HUES64 (cell line): Measurements from ENCODE around the gene KIAA1671.

Experiments
- H3K27ac ChIP-seq: 2 replicates; pipeline ENCODE4 v1.7.0; 2013; ENCODE audit warnings: low read depth, low read length, inconsistent platforms
- H3K27me3 ChIP-seq: 2 replicates; pipeline ENCODE4 v1.6.1; 2013; ENCODE audit warnings: mild to moderate bottlenecking, low read length; ENCODE audit not compliant: insufficient read depth
- H3K36me3 ChIP-seq: 2 replicates; pipeline ENCODE4 v1.6.1; 2013; ENCODE audit warnings: mild to moderate bottlenecking, low read length; ENCODE audit not compliant: insufficient read depth
- H3K4me1 ChIP-seq: 2 replicates; pipeline ENCODE4 v1.6.1; 2013; ENCODE audit warnings: mild to moderate bottlenecking, low read length, moderate library complexity; ENCODE audit not compliant: insufficient read depth
- H3K4me3 ChIP-seq: 2 replicates; pipeline ENCODE4 v1.5.1; 2013; ENCODE audit warnings: mild to moderate bottlenecking, low read length, moderate library complexity
- H3K9ac ChIP-seq: 2 replicates; pipeline ENCODE4 v1.6.1; 2013; ENCODE audit warnings: mild to moderate bottlenecking, low read depth, low read length
- H3K9me3 ChIP-seq: 2 replicates; pipeline ENCODE4 v1.6.1; 2013; ENCODE audit warnings: low read depth, low read length; ENCODE audit not compliant: insufficient read depth
- WGBS: fragments of 150-250, 120-280 bp; methylation state at CpG from one replicate; pipeline ENCODE4 v1.1.7; 2013; ENCODE audit warnings: missing lambda C conversion rate; 5-methylcytosine and 5-hydroxymethylcytosine counted together

The KIAA1671 gene

DNA sequence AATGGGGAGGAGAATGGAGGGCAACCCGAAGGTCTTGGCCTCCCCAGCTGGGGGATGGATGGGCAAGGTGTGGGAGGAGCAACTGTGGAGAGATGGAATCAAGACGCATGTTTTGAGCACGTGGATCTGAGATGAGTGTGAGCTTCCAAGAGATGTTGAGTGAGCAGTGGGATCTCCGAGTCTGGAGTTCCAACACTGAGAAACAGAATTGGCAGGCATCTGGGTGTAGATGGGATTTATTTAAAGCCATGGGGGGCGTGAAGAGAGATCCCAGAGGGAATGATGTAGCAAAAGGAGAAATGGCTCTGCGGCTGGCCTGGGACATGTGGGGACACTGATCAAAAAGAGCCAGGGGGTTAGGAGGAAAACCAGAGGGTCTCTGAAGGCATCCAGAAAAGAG lies 95.6 kb downstream of the KIAA1671 start:
- no peak overlapping the region for H3K4me3 ChIP-seq
- H3K9ac ChIP-seq: no peak overlapping the region
- H3K27me3 ChIP-seq: no peaks in the 10 kb centered on the region
- 85% methylated on average over 6 of the region's 6 CpGs for WGBS
- no peak overlapping the region for H3K27ac ChIP-seq
- H3K9me3 ChIP-seq: peaks cover 11% of the 10 kb centered on the region
- peaks cover 23% of the 10 kb centered on the region for H3K36me3 ChIP-seq
- H3K4me1 ChIP-seq: no peaks in the 10 kb centered on the region

DNA sequence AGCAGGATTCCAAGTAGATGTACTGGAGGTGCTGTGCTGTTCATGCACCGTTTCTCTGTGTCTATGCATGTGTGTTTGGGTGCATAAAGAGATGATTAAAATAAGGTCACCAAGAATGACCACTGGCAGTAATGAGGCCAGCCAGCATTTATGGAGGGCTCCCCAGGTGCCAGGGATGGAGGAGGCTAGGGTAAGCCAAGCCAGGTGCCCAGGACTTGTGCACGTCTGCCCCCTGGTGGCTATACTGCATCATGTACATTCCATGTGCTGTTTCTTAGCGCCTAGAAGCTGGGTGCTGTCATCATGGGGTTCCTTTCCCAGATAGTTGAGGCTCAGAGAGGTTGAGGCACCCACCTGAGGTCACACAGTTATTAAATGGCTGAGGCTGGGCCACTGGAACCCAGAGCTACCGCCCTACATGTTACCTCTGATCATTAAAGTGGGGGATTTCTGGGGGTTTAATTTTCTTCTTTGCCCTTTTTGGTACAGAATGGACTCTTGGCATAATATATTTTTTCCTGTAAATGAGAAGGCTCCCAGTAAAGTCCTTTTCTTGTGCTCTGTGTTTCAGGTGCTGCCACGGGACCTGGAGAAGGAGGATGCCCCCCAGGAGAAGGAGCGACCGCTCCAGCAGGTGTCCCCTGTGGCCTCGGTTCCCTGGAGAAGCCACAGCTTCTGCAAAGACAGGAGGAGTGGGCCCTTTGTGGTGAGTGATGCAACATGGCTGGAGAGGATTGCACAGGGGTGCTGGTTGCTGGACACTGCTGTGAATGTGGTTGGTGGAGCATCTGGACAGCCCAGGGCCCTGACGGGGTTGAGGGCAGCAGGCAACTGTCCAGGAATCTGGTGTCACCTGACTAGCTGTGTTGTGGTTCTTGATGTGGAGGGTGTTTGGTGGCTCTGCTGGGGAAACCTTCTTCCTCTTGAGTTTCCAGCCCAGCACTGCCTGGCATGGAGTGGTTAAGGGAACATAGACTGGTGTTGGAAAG lies 96.4 kb downstream of the KIAA1671 start:
- Histone ChIP-seq H3K9me3 (peaks cover 11% of the 10 kb centered on the region), H3K4me1 (no peaks in the 10 kb centered on the region), H3K27me3 (no peaks in the 10 kb centered on the region), H3K4me3 (no peak overlapping the region), H3K27ac (no peak overlapping the region), H3K36me3 (peaks cover 23% of the 10 kb centered on the region), H3K9ac (no peak overlapping the region)
- WGBS: 73% methylated on average over 9 of the region's 9 CpGs

DNA sequence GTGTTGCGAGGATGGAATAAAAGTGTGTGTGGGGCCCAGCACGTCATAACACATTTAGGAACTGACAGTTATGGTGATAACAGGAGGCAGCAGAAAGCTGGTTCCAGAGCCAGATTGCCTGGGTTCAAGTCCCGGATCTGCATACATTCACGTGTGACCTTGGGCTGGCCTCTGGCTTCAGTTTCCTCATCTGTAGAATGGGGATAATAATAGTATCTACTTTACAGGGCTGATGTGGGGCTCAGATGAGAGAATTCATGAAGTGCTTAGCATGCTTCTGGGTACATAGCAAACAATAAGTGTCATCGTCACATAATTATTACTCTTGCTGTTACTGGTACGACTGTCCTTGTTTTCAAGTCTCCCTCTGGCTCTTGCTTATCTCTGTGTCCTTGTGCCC lies 97.3 kb downstream of the KIAA1671 start:
- no peak overlapping the region for H3K4me3 ChIP-seq
- no peaks in the 10 kb centered on the region for H3K27me3 ChIP-seq
- H3K9me3 ChIP-seq: peaks cover 11% of the 10 kb centered on the region
- no peak overlapping the region for H3K9ac ChIP-seq
- H3K36me3 ChIP-seq: peaks cover 23% of the 10 kb centered on the region
- 98% methylated on average over 6 of the region's 6 CpGs for WGBS
- H3K4me1 ChIP-seq: no peaks in the 10 kb centered on the region
- no peak overlapping the region for H3K27ac ChIP-seq

DNA sequence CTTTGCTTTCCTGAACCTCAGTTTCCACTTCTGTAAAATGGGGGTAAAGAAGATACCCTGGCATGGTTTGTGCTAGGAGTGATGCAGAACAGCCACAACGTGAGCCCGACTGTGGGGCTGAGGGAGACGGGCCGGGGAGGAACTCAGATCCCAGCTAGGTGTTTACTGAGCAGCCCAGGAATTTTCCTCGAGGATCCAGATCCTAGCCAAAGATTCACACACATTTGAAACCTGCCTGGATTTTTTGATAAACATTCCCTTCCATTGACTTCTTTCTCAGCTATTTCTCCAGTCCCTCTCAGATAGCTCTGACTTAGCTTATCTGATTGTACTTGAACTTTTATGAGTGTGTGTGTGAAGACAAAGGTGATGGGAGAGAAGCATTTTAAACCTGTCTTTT lies 98.0 kb downstream of the KIAA1671 start:
- Histone ChIP-seq H3K4me1 (no peaks in the 10 kb centered on the region), H3K36me3 (peaks cover 23% of the 10 kb centered on the region), H3K27me3 (no peaks in the 10 kb centered on the region), H3K27ac (no peak overlapping the region), H3K9ac (no peak overlapping the region), H3K4me3 (no peak overlapping the region), H3K9me3 (peaks cover 11% of the 10 kb centered on the region)
- WGBS: 95% methylated on average over 5 of the region's 5 CpGs

DNA sequence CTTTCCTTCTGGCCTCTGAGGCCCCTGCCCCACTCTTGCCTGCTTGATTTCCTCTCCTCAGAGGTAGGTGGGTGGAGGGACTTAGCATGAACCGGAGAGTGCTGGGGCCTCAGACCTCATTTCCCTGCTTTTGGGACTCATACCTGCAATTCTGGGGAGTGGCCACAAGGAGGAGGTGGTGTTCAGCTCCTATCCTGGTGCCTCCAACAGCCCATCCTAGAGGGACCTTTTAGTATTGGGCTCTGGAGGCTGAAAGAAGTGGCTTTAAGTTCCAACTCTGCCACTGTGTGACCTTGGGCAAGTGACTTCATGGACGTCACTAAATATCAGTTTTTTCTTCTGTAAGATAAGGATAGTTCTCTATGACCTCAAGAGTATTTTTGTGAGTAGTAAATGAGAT lies 98.6 kb downstream of the KIAA1671 start:
- H3K36me3 ChIP-seq: peaks cover 23% of the 10 kb centered on the region

DNA sequence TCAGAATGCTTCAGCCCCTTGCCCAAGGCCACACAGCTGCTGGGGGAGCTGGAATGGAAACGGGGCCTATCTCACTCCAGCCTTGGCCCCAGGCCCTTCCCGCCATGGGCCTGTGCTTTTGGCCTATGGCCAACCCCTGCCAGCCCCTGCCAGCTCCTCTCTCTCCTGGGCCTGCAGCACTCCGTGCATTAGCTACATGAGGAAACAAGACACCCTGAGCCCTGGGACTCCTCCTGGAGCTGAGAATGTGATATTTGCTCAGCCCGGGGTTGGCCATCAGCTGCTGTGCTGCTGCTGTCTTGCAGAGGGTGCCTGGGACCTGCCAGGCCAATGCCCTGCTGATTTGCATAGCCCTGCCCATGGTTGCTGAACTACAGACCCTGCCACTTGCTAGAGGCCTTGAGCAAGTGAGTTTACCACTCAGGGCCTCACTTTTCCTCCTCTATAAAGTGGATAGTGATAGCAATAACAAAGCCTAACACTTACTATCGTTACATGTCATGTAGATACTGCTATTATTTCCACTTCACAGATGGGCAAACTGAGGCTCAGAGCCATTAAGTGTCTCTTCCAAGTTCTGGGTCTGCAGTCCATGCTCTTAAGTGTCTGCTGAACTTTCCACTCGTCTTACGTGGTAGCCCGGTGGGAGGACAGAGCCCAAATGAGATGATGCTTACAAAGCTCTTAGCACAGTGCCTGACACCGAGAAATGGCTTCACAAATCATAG lies 99.6 kb downstream of the KIAA1671 start:
- H3K4me1 ChIP-seq: no peaks in the 10 kb centered on the region
- H3K36me3 ChIP-seq: peaks cover 23% of the 10 kb centered on the region
- H3K9me3 ChIP-seq: peaks cover 11% of the 10 kb centered on the region
- H3K4me3 ChIP-seq: no peak overlapping the region
- H3K9ac ChIP-seq: no peak overlapping the region
- H3K27me3 ChIP-seq: no peaks in the 10 kb centered on the region
- WGBS: 95% methylated on average over 8 of the region's 9 CpGs
- no peak overlapping the region for H3K27ac ChIP-seq

More for the DNA sequence above, 98.6 kb downstream of the KIAA1671 start:
- Histone ChIP-seq H3K9me3 (peaks cover 11% of the 10 kb centered on the region), H3K4me1 (no peaks in the 10 kb centered on the region), H3K4me3 (no peak overlapping the region), H3K9ac (no peak overlapping the region), H3K27me3 (no peaks in the 10 kb centered on the region), H3K27ac (no peak overlapping the region)
- 94% methylated on average over 2 of the region's 2 CpGs for WGBS

DNA sequence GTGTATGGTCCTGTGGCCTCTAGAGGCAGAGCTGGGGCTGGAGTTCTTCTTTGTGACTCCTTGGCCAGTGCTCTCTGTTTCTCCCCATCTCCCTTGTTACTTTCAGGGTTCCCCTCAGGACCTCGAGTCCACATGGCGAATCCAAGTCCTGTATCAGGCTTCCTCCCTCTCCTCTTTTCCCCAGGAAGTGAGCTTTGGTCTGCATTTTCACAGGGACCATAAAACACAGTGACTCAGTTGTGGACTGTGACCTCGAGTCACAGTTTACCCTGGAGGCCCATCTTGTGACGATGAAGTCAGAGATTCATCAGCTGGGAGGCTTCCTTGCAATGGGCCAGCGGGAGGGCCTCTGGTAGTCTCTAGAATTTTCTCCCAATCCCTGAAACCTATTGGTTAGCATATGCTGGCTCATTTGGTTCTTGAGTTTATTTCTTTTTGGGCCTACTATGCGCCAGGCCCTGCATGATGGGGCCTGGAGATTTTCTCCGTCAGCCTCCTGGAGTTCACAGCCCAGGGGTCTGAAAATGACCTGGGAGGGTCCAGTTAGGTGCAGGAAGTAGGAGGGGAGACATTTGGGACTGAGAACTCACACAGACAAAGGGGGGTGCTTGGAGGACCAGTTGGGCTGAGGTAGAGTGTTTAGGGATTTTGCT lies 100.8 kb downstream of the KIAA1671 start:
- H3K4me1 ChIP-seq: no peaks in the 10 kb centered on the region
- H3K9ac ChIP-seq: no peak overlapping the region
- H3K4me3 ChIP-seq: no peak overlapping the region
- H3K9me3 ChIP-seq: peaks cover 11% of the 10 kb centered on the region
- H3K36me3 ChIP-seq: peaks cover 23% of the 10 kb centered on the region
- H3K27ac ChIP-seq: no peak overlapping the region
- no peaks in the 10 kb centered on the region for H3K27me3 ChIP-seq
- WGBS: 95% methylated on average over 7 of the region's 7 CpGs

DNA sequence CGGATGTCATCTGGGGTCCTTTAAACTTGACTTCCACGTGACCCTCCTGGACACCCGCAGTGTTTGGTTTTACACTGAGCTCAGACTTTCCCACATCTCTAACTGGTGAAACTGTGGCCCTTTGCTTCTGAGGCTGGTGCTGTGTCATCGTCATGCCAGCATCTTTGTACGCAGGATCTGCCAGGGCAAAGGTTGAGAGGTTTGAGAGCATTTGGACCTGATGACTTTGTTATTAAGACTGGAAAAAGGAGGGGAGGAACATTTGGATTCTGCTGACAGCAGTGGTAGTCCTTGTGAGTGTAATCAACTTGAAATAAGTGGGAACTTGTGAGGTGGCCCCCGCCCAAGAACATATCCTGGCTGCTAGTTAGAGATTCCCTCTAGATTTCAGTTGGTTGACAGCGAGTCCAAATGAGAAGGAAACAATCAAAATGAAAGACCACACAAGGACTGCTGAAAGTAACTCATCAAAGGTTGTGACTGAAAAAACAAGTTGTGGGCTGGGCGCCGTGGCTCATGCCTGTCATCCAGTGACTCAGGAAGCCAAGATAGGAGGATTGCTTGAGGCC lies 102.5 kb downstream of the KIAA1671 start:
- H3K4me1 ChIP-seq: no peaks in the 10 kb centered on the region
- H3K9me3 ChIP-seq: peaks cover 11% of the 10 kb centered on the region
- 93% methylated on average over 9 of the region's 9 CpGs for WGBS
- H3K4me3 ChIP-seq: no peak overlapping the region
- H3K9ac ChIP-seq: no peak overlapping the region
- H3K27ac ChIP-seq: no peak overlapping the region
- peaks cover 13% of the 10 kb centered on the region for H3K36me3 ChIP-seq
- H3K27me3 ChIP-seq: no peaks in the 10 kb centered on the region

DNA sequence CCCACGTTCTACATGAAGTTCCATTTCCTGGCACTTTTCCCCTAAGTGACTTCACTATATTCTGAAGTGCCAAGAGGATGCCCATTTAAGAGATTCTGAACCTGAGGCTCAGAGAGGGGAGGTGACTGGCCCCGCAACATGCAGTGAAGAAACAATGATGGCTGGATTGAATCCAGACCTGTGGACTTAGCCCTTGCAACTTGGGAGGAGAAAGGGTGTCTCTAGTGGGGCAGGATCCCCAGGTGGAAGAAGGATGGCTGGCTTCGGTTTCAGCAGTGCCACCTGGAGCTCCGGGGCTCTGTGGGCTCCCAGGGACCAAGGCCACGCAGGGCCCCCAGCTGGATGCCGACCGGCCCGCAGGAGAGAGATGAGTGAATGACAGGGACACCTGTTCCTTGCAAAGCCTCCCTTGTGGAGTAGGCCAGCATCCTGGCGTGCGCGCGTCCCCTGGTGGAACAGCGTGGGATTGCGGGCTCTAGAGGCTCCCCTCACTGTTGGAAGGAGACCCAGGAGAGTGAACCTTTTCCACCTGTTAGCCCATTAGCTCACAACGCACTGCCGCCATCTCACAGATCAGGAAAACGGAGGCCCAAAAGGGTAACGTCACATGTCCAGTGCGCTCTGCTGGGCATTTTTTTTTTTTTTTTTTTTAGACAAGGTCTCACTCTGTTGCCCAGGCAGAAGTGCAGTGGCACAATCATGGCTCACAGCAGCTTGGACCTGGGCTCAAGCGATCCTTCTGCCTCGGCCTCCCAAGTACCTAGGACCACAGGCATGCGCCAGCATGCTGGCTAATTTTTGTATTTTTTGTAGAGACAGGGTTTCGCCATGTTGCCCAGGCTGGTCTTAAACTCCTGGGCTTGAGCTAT lies 104.7 kb downstream of the KIAA1671 start:
- Histone ChIP-seq H3K9me3 (no peaks in the 10 kb centered on the region), H3K4me3 (no peak overlapping the region), H3K36me3 (no peaks in the 10 kb centered on the region), H3K9ac (no peak overlapping the region), H3K27me3 (no peaks in the 10 kb centered on the region), H3K27ac (no peak overlapping the region), H3K4me1 (no peaks in the 10 kb centered on the region)
- WGBS: 37% methylated on average over 23 of the region's 23 CpGs

DNA sequence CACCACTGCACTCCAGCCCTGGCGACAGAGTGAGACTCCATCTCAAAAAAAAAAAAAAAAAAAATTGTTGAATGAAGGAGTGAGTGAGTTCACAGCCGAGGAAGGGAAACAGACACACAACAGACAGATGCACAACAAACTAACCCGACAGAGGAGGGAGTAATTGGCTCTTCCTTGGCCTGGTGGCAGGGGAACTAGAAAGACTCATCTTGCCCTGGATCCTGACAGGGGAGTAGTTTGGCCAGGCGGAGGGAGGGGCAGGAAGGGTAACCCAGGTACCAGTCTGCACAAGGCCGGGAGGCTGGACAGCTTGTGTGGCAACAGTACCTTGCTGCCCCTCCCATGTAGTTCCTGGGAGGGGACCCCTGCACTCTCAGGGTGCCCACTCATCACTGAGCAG lies 106.9 kb downstream of the KIAA1671 start:
- no peak overlapping the region for H3K27ac ChIP-seq
- no peaks in the 10 kb centered on the region for H3K27me3 ChIP-seq
- 89% methylated on average over 3 of the region's 5 CpGs for WGBS
- H3K9me3 ChIP-seq: no peaks in the 10 kb centered on the region
- H3K9ac ChIP-seq: no peak overlapping the region
- no peaks in the 10 kb centered on the region for H3K36me3 ChIP-seq
- H3K4me1 ChIP-seq: no peaks in the 10 kb centered on the region
- H3K4me3 ChIP-seq: no peak overlapping the region
